ENCODE data around the gene ABCB4.

GRCh38 chr7:87513735-87514335, 38.4 kb upstream of the ABCB4 start:
- TF ChIP-seq CTCF (IDR thresholded peaks at IDR 0.05; ENCODE audit: poor library complexity) = no peak
- no peak for TF ChIP-seq EZH2 (IDR thresholded peaks at IDR 0.05; ENCODE audit: borderline replicate concordance)

Data from hepatocyte (in vitro differentiated cells).